ENCODE data around the gene ICA1. TPM values are rescaled to one million over a fixed set of nuclear protein-coding genes. Genes with fewer than 3 reads are reported as not detected.

The ICA1 gene
- polyA plus RNA-seq, 1 donor (not counting 4 experiments of a cell fraction or from before 2014, with no cell fraction given), result 1.9 TPM

- no peaks in the 10 kb centered on the region for H3K27me3 ChIP-seq (ENCODE audit: control insufficient read depth, extremely low read depth, insufficient read depth, low read length)
- H3K36me3 ChIP-seq (ENCODE audit: control insufficient read depth in 2 of 2, extremely low read depth in 1 of 2, insufficient read depth in 2 of 2, low read length in 2 of 2), result no peaks in the 10 kb centered on the region
- no peak overlapping the region for H3K9ac ChIP-seq (ENCODE audit: control insufficient read depth, extremely low read depth, insufficient read depth, low read length)
- no peak for TF ChIP-seq EZH2 (IDR thresholded peaks at IDR 0.05; ENCODE audit: low read length)
- TF ChIP-seq CTCF (optimal IDR thresholded peaks at IDR 0.05 in 1 of 3, IDR thresholded peaks at IDR 0.05 in 1 of 3, conservative IDR thresholded peaks at IDR 0.05 in 1 of 3; ENCODE audit: extremely low read depth in 1 of 3, insufficient read depth in 2 of 3, low read length in 3 of 3), result no peak
- no peak for DNase-seq (ENCODE audit: low read depth, low spot score)
- no peak overlapping the region for H2AFZ ChIP-seq (ENCODE audit: control insufficient read depth, low read length)
- no peak overlapping the region for H3K4me2 ChIP-seq (ENCODE audit: control insufficient read depth, extremely low read depth, insufficient read depth, low read depth, low read length)
- no peaks in the 10 kb centered on the region for H3K79me2 ChIP-seq (ENCODE audit: control insufficient read depth, insufficient read depth, low read length)
- H3K27ac ChIP-seq (ENCODE audit: control insufficient read depth, insufficient read depth, low read length), result no peak overlapping the region
- no peak for FAIRE-seq
- H3K9me1 ChIP-seq (ENCODE audit: control insufficient read depth, extremely low read depth, insufficient read depth, low read length), result no peaks in the 10 kb centered on the region
- H3K4me3 ChIP-seq (ENCODE audit: control insufficient read depth in 2 of 3, extremely low read depth in 1 of 3, insufficient read depth in 2 of 3, low read depth in 1 of 3, low read length in 3 of 3), result no peak overlapping the region
- no peaks in the 10 kb centered on the region for H3K4me1 ChIP-seq (ENCODE audit: control insufficient read depth, extremely low read depth, insufficient read depth, low read length)
- no peaks in the 10 kb centered on the region for H3K9me3 ChIP-seq (ENCODE audit: control insufficient read depth, low read depth, low read length)
- no peaks in the 10 kb centered on the region for H4K20me1 ChIP-seq (ENCODE audit: control insufficient read depth, extremely low read depth, insufficient read depth, low read length)
- dilution Hi-C loops (cut with MboI; ENCODE audit: extremely low pct_ligation_motif_present, low sequenced_read_pairs), result no loop called here
These were observed 99.8 kb downstream of the ICA1 start for GRCh38 chr7:8162181-8162580.

GRCh38 chr7:8161364-8161828, 100.6 kb downstream of the ICA1 start:
- H3K9me3 ChIP-seq (ENCODE audit: control insufficient read depth, low read depth, low read length), result no peaks in the 10 kb centered on the region
- no peak overlapping the region for H3K9ac ChIP-seq (ENCODE audit: control insufficient read depth, extremely low read depth, insufficient read depth, low read length)
- no peak for FAIRE-seq

More at GRCh38 chr7:8161364-8161828, 100.6 kb downstream of the ICA1 start:
- Histone ChIP-seq H4K20me1 (ENCODE audit: control insufficient read depth, extremely low read depth, insufficient read depth, low read length) (no peaks in the 10 kb centered on the region), H3K4me1 (ENCODE audit: control insufficient read depth, extremely low read depth, insufficient read depth, low read length) (no peaks in the 10 kb centered on the region), H3K79me2 (ENCODE audit: control insufficient read depth, insufficient read depth, low read length) (no peaks in the 10 kb centered on the region), H3K9me1 (ENCODE audit: control insufficient read depth, extremely low read depth, insufficient read depth, low read length) (no peaks in the 10 kb centered on the region), H3K4me3 (ENCODE audit: control insufficient read depth in 2 of 3, extremely low read depth in 1 of 3, insufficient read depth in 2 of 3, low read depth in 1 of 3, low read length in 3 of 3) (no peak overlapping the region), H3K27ac (ENCODE audit: control insufficient read depth, insufficient read depth, low read length) (no peak overlapping the region), H3K36me3 (ENCODE audit: control insufficient read depth in 2 of 2, extremely low read depth in 1 of 2, insufficient read depth in 2 of 2, low read length in 2 of 2) (no peaks in the 10 kb centered on the region), H3K4me2 (ENCODE audit: control insufficient read depth, extremely low read depth, insufficient read depth, low read depth, low read length) (no peak overlapping the region), H2AFZ (ENCODE audit: control insufficient read depth, low read length) (no peak overlapping the region), H3K27me3 (ENCODE audit: control insufficient read depth, extremely low read depth, insufficient read depth, low read length) (no peaks in the 10 kb centered on the region)
- no peak for DNase-seq (ENCODE audit: low read depth, low spot score)
- TF ChIP-seq CTCF (optimal IDR thresholded peaks at IDR 0.05 in 1 of 3, IDR thresholded peaks at IDR 0.05 in 1 of 3, conservative IDR thresholded peaks at IDR 0.05 in 1 of 3; ENCODE audit: extremely low read depth in 1 of 3, insufficient read depth in 2 of 3, low read length in 3 of 3), result no peak
- no peak for TF ChIP-seq EZH2 (IDR thresholded peaks at IDR 0.05; ENCODE audit: low read length)
- dilution Hi-C loops (cut with MboI; ENCODE audit: extremely low pct_ligation_motif_present, low sequenced_read_pairs), result no loop called here

All from keratinocyte (primary cell).